ENCODE measurements around the gene SBF1. TPM values are rescaled to one million over a fixed set of nuclear protein-coding genes. Genes with fewer than 3 reads are reported as not detected.

SBF1 gene
- total RNA-seq: 10 to 100 TPM; 44.9 to 91.8 (median 63.2) TPM
- polyA plus RNA-seq: 10 to 100 TPM; 38.2 to 63.8 TPM
- long read RNA-seq, donor 1, full-length matches to known transcripts: 8 of 72 reads
- long read RNA-seq, donor 1, partial matches to known transcripts: 45 of 72 reads
- long read RNA-seq, donor 1, other reads (novel, unspliced or antisense): 19 of 72 reads
- long read RNA-seq, donor 2, partial matches to known transcripts: 59 of 79 reads
- long read RNA-seq, donor 2, other reads (novel, unspliced or antisense): 19 of 79 reads
- long read RNA-seq, donor 3, full-length matches to known transcripts: 19 of 107 reads
- long read RNA-seq, donor 3, partial matches to known transcripts: 68 of 107 reads
- long read RNA-seq, donor 3, other reads (novel, unspliced or antisense): 20 of 107 reads

- no peak for TF ChIP-seq CTCF (IDR thresholded peaks at IDR 0.05)
- peak; percentile 54 to 85 for TF ChIP-seq POLR2A (IDR thresholded peaks at IDR 0.05)
These were observed at the start of gene SBF1 for GRCh38 chr22:50474710-50475651. Gene SBF1 (minus strand): TSS chr22:50475035. CDS start chr22:50474840, 195 bp downstream.

GRCh38 chr22:50523806-50524675, 49.2 kb upstream of the SBF1 start:
- peaks cover 0 to 73% (median 48%) of the 10 kb centered on the region in 9 donors for H3K36me3 ChIP-seq
- no peaks in the 10 kb centered on the region for H3K27me3 ChIP-seq
- TF ChIP-seq CTCF (IDR thresholded peaks at IDR 0.05): no peak
- no peak for TF ChIP-seq POLR2A (IDR thresholded peaks at IDR 0.05)
- ATAC-seq (no peak), DNase-seq (peak in 4 of 5 donors; percentile 22 to 64 (median 30))
- peak overlapping the region in 11 of 12 donors; percentile 47 to 89 (median 76) for H3K4me3 ChIP-seq
- H3K9me3 ChIP-seq: no peaks in the 10 kb centered on the region
- intact Hi-C loops (cut with DNase I): loop anchor here in 2 of 10 donors (2.0 to 10.0 kb wide), 2 partner anchors 15 to 279 kb away; partner anchors contain the start of genes NCAPH2 (in 1 of the 2) and TUBGCP6 (in 1 of the 2)
- peaks cover 0 to 44% (median 25%) of the 10 kb centered on the region in 12 donors for H3K4me1 ChIP-seq
- WGBS, 4 donors: 75 to 82% (median 81%) methylated on average over 20 to 25 of the region's 25 CpGs
- peak overlapping the region in 4 of 12 donors; percentile 95 to 99 (median 97) for H3K27ac ChIP-seq

More at GRCh38 chr22:50474710-50475651, at the start of gene SBF1:
- peak; percentile 97 to 99 (median 98) for ATAC-seq
- H3K27ac ChIP-seq: peak within 1 kb of the TSS in 11 of 12 donors; percentile 23 to 87 (median 71)
- H3K4me3 ChIP-seq: peak within 1 kb of the TSS; percentile 78 to 93 (median 87)
- H3K36me3 ChIP-seq: no peaks in the 10 kb centered on the region
- no peaks in the 10 kb centered on the region for H3K9me3 ChIP-seq
- peaks cover 0 to 11% (median 3%) of the 10 kb centered on the region in 9 donors for H3K27me3 ChIP-seq
- DNase-seq: peak; percentile 93 to 97 (median 95)
- peaks cover 0 to 48% (median 45%) of the 10 kb centered on the region in 12 donors for H3K4me1 ChIP-seq
- WGBS, 4 donors: 1 to 10% (median 2%) methylated on average over 13 to 97 of the region's 97 CpGs
- intact Hi-C loops (cut with DNase I): loop anchor here in 1 of 10 donors (2.0 kb wide), 1 partner anchor 32 kb away; the partner anchor contains the start of gene LMF2

- no peak for ATAC-seq
- peaks cover 0 to 73% (median 54%) of the 10 kb centered on the region in 9 donors for H3K36me3 ChIP-seq
- H3K27me3 ChIP-seq: no peaks in the 10 kb centered on the region
- TF ChIP-seq POLR2A (IDR thresholded peaks at IDR 0.05): no peak
- no peak for TF ChIP-seq CTCF (IDR thresholded peaks at IDR 0.05)
- no peak overlapping the region for H3K27ac ChIP-seq
- peaks cover 0 to 37% (median 25%) of the 10 kb centered on the region in 12 donors for H3K4me1 ChIP-seq
- H3K4me3 ChIP-seq: no peak overlapping the region
- WGBS, 4 donors: 93 to 94% (median 94%) methylated on average over 16 of the region's 16 CpGs
- peak in 1 of 5 donors; percentile 21 for DNase-seq
- H3K9me3 ChIP-seq: no peaks in the 10 kb centered on the region
- intact Hi-C loops (cut with DNase I): loop anchor here in 1 of 10 donors (10.0 kb wide), 1 partner anchor 279 kb away; the partner anchor contains the start of gene TUBGCP6
These were observed 48.6 kb upstream of the SBF1 start for GRCh38 chr22:50523458-50523805.

Measured in heart left ventricle (tissue), 16 donors.